ENCODE results near the gene PKN2.

The PKN2 gene

GRCh38 chr1:88683541-88684481 is at the start of gene PKN2:
PKN2 (plus strand) TSS chr1:88684273; CDS start chr1:88684581, 308 bp downstream.
- DNase-seq (ENCODE audit: low spot score), result peak; percentile 99

GRCh38 chr1:88634538-88634937 is 49.5 kb upstream of the PKN2 start:
- DNase-seq (ENCODE audit: low spot score), result no peak

GRCh38 chr1:88640060-88640459 is 44.0 kb upstream of the PKN2 start:
- DNase-seq (ENCODE audit: low spot score), result no peak

- no peak for DNase-seq (ENCODE audit: low spot score)
These were observed 38.2 kb upstream of the PKN2 start for GRCh38 chr1:88645886-88646285.

- no peak for DNase-seq (ENCODE audit: low spot score)
These were observed 37.4 kb upstream of the PKN2 start for GRCh38 chr1:88646476-88647248.

- DNase-seq (ENCODE audit: low spot score), result no peak
These were observed 36.8 kb upstream of the PKN2 start for GRCh38 chr1:88647249-88647645.

GRCh38 chr1:88647749-88648415 is 36.2 kb upstream of the PKN2 start:
- DNase-seq (ENCODE audit: low spot score), result no peak

GRCh38 chr1:88648706-88649105 is 35.4 kb upstream of the PKN2 start:
- no peak for DNase-seq (ENCODE audit: low spot score)

GRCh38 chr1:88649932-88650331 is 34.1 kb upstream of the PKN2 start:
- no peak for DNase-seq (ENCODE audit: low spot score)

GRCh38 chr1:88650676-88651418 is 33.2 kb upstream of the PKN2 start:
- peak; percentile 72 for DNase-seq (ENCODE audit: low spot score)

- no peak for DNase-seq (ENCODE audit: low spot score)
These were observed 28.9 kb upstream of the PKN2 start for GRCh38 chr1:88655140-88655539.

GRCh38 chr1:88655685-88656299 is 28.3 kb upstream of the PKN2 start:
- peak; percentile 31 for DNase-seq (ENCODE audit: low spot score)

GRCh38 chr1:88658419-88658818 is 25.7 kb upstream of the PKN2 start:
- DNase-seq (ENCODE audit: low spot score), result no peak

- DNase-seq (ENCODE audit: low spot score), result no peak
These were observed 24.5 kb upstream of the PKN2 start for GRCh38 chr1:88659552-88659951.

GRCh38 chr1:88661188-88661587 is 22.9 kb upstream of the PKN2 start:
- no peak for DNase-seq (ENCODE audit: low spot score)

- DNase-seq (ENCODE audit: low spot score), result peak; percentile 45
These were observed 21.9 kb upstream of the PKN2 start for GRCh38 chr1:88661951-88662699.

GRCh38 chr1:88662723-88663122 is 21.4 kb upstream of the PKN2 start:
- no peak for DNase-seq (ENCODE audit: low spot score)

- no peak for DNase-seq (ENCODE audit: low spot score)
These were observed 15.7 kb upstream of the PKN2 start for GRCh38 chr1:88668405-88668804.

GRCh38 chr1:88670462-88670861 is 13.6 kb upstream of the PKN2 start:
- no peak for DNase-seq (ENCODE audit: low spot score)

- DNase-seq (ENCODE audit: low spot score), result no peak
These were observed 10.6 kb upstream of the PKN2 start for GRCh38 chr1:88673446-88673845.

- DNase-seq (ENCODE audit: low spot score), result peak; percentile 17
These were observed 5.7 kb upstream of the PKN2 start for GRCh38 chr1:88678405-88678804.

Measured in kidney tubule cell (primary cell).